ENCODE measurements around the gene PIP4K2A. TPM values are rescaled to one million over a fixed set of nuclear protein-coding genes. Genes with fewer than 3 reads are reported as not detected.
A peak's percentile ranks its signal among the peaks of the same experiment; 100 is the strongest.

The PIP4K2A gene
- total and polyA plus RNA-seq, 5 donors: 10.1 to 31.7 (median 22.6) TPM

GRCh38 chr10:22570234-22570633, 144.1 kb downstream of the PIP4K2A start:
- no peak overlapping the region for H3K27ac ChIP-seq (ENCODE audit: low read length)
- DNase-seq (no peak), ATAC-seq (no peak)
- WGBS: 80% methylated on average over 4 of the region's 4 CpGs
- H3K4me1 ChIP-seq (ENCODE audit: control insufficient read depth, insufficient read depth, low read length): peaks cover 4% of the 10 kb centered on the region
- intact Hi-C loops (cut with DNase I): loop anchor here in 3 of 4 donors (5.0 to 10.0 kb wide), 3 partner anchors 415 to 425 kb away; no protein-coding TSS in a partner anchor
- H3K27me3 ChIP-seq (ENCODE audit: control insufficient read depth, insufficient read depth): no peaks in the 10 kb centered on the region
- no peaks in the 10 kb centered on the region for H3K9me3 ChIP-seq (ENCODE audit: control insufficient read depth, low read length)
- H3K4me3 ChIP-seq (ENCODE audit: low read length): no peak overlapping the region

GRCh38 chr10:22568928-22569327, 145.4 kb downstream of the PIP4K2A start:
- intact Hi-C loops (cut with DNase I): no loop called here
- no peak overlapping the region for H3K4me3 ChIP-seq (ENCODE audit: low read length)

GRCh38 chr10:22564060-22564459, 150.3 kb downstream of the PIP4K2A start:
- H3K4me1 ChIP-seq (ENCODE audit: control insufficient read depth, insufficient read depth, low read length): peaks cover 4% of the 10 kb centered on the region
- H3K4me3 ChIP-seq (ENCODE audit: low read length): no peak overlapping the region
- intact Hi-C loops (cut with DNase I): no loop called here
- H3K27me3 ChIP-seq (ENCODE audit: control insufficient read depth, insufficient read depth): no peaks in the 10 kb centered on the region
- DNase-seq (no peak), ATAC-seq (no peak)
- no peak overlapping the region for H3K27ac ChIP-seq (ENCODE audit: low read length)
- no peaks in the 10 kb centered on the region for H3K9me3 ChIP-seq (ENCODE audit: control insufficient read depth, low read length)
- WGBS: 83% methylated on average over 5 of the region's 5 CpGs

More at GRCh38 chr10:22568928-22569327, 145.4 kb downstream of the PIP4K2A start:
- peaks cover 4% of the 10 kb centered on the region for H3K4me1 ChIP-seq (ENCODE audit: control insufficient read depth, insufficient read depth, low read length)
- no peak for DNase-seq
- no peaks in the 10 kb centered on the region for H3K9me3 ChIP-seq (ENCODE audit: control insufficient read depth, low read length)
- 67% methylated on average over 7 of the region's 7 CpGs for WGBS
- peak in 1 of 2 donors; percentile 20 for ATAC-seq
- H3K27ac ChIP-seq (ENCODE audit: low read length): peak overlapping the region; percentile 25
- H3K27me3 ChIP-seq (ENCODE audit: control insufficient read depth, insufficient read depth): no peaks in the 10 kb centered on the region

- ATAC-seq: no peak
- WGBS: 95% methylated on average over 5 of the region's 5 CpGs
- intact Hi-C loops (cut with DNase I): no loop called here
Observed at GRCh38 chr10:22561909-22562308, 152.5 kb downstream of the PIP4K2A start.

GRCh38 chr10:22560913-22561239, 153.5 kb downstream of the PIP4K2A start:
- Histone ChIP-seq H3K27ac (ENCODE audit: low read length) (no peak overlapping the region), H3K4me1 (ENCODE audit: control insufficient read depth, insufficient read depth, low read length) (no peaks in the 10 kb centered on the region), H3K27me3 (ENCODE audit: control insufficient read depth, insufficient read depth) (no peaks in the 10 kb centered on the region), H3K9me3 (ENCODE audit: control insufficient read depth, low read length) (no peaks in the 10 kb centered on the region), H3K4me3 (ENCODE audit: low read length) (no peak overlapping the region)
- 90% methylated on average over 6 of the region's 6 CpGs for WGBS
- intact Hi-C loops (cut with DNase I): no loop called here
- ATAC-seq (no peak), DNase-seq (no peak)

More at GRCh38 chr10:22561909-22562308, 152.5 kb downstream of the PIP4K2A start:
- Histone ChIP-seq H3K27me3 (ENCODE audit: control insufficient read depth, insufficient read depth) (no peaks in the 10 kb centered on the region), H3K27ac (ENCODE audit: low read length) (no peak overlapping the region), H3K4me3 (ENCODE audit: low read length) (no peak overlapping the region), H3K9me3 (ENCODE audit: control insufficient read depth, low read length) (no peaks in the 10 kb centered on the region), H3K4me1 (ENCODE audit: control insufficient read depth, insufficient read depth, low read length) (no peaks in the 10 kb centered on the region)
- DNase-seq: no peak

- Histone ChIP-seq H3K27me3 (ENCODE audit: control insufficient read depth, insufficient read depth) (no peaks in the 10 kb centered on the region), H3K9me3 (ENCODE audit: control insufficient read depth, low read length) (no peaks in the 10 kb centered on the region), H3K27ac (ENCODE audit: low read length) (no peak overlapping the region), H3K4me3 (ENCODE audit: low read length) (no peak overlapping the region), H3K4me1 (ENCODE audit: control insufficient read depth, insufficient read depth, low read length) (no peaks in the 10 kb centered on the region)
- DNase-seq: no peak
- WGBS: 91% methylated on average over 17 of the region's 17 CpGs
- ATAC-seq: no peak
- intact Hi-C loops (cut with DNase I): no loop called here
Observed at GRCh38 chr10:22560096-22560912, 154.1 kb downstream of the PIP4K2A start.

GRCh38 chr10:22557321-22557720, 157.1 kb downstream of the PIP4K2A start:
- no peaks in the 10 kb centered on the region for H3K9me3 ChIP-seq (ENCODE audit: control insufficient read depth, low read length)
- no peak for DNase-seq
- no peak for ATAC-seq
- no peak overlapping the region for H3K27ac ChIP-seq (ENCODE audit: low read length)
- WGBS: 66% methylated on average over 1 of the region's 1 CpG
- H3K4me1 ChIP-seq (ENCODE audit: control insufficient read depth, insufficient read depth, low read length): no peaks in the 10 kb centered on the region
- intact Hi-C loops (cut with DNase I): no loop called here
- no peaks in the 10 kb centered on the region for H3K27me3 ChIP-seq (ENCODE audit: control insufficient read depth, insufficient read depth)
- no peak overlapping the region for H3K4me3 ChIP-seq (ENCODE audit: low read length)

- Histone ChIP-seq H3K4me3 (ENCODE audit: low read length) (no peak overlapping the region), H3K4me1 (ENCODE audit: control insufficient read depth, insufficient read depth, low read length) (no peaks in the 10 kb centered on the region), H3K9me3 (ENCODE audit: control insufficient read depth, low read length) (no peaks in the 10 kb centered on the region), H3K27ac (ENCODE audit: low read length) (no peak overlapping the region), H3K27me3 (ENCODE audit: control insufficient read depth, insufficient read depth) (no peaks in the 10 kb centered on the region)
- intact Hi-C loops (cut with DNase I): no loop called here
- no peak for ATAC-seq
- WGBS: 86% methylated on average over 6 of the region's 6 CpGs
- no peak for DNase-seq
Observed at GRCh38 chr10:22556774-22557173, 157.6 kb downstream of the PIP4K2A start.

GRCh38 chr10:22554461-22555182, 159.8 kb downstream of the PIP4K2A start:
- H3K27me3 ChIP-seq (ENCODE audit: control insufficient read depth, insufficient read depth): no peaks in the 10 kb centered on the region
- no peaks in the 10 kb centered on the region for H3K4me1 ChIP-seq (ENCODE audit: control insufficient read depth, insufficient read depth, low read length)
- H3K9me3 ChIP-seq (ENCODE audit: control insufficient read depth, low read length): no peaks in the 10 kb centered on the region
- WGBS: 38% methylated on average over 29 of the region's 29 CpGs
- H3K27ac ChIP-seq (ENCODE audit: low read length): peak overlapping the region; percentile 49
- peak; percentile 83 to 93 (median 91) for DNase-seq
- peak; percentile 91 to 96 for ATAC-seq
- intact Hi-C loops (cut with DNase I): no loop called here
- peak overlapping the region; percentile 1 for H3K4me3 ChIP-seq (ENCODE audit: low read length)

GRCh38 chr10:22553452-22553995, 160.9 kb downstream of the PIP4K2A start:
- no peak for ATAC-seq
- H3K9me3 ChIP-seq (ENCODE audit: control insufficient read depth, low read length): no peaks in the 10 kb centered on the region
- WGBS: 95% methylated on average over 7 of the region's 7 CpGs
- no peaks in the 10 kb centered on the region for H3K4me1 ChIP-seq (ENCODE audit: control insufficient read depth, insufficient read depth, low read length)
- H3K4me3 ChIP-seq (ENCODE audit: low read length): no peak overlapping the region
- intact Hi-C loops (cut with DNase I): no loop called here
- H3K27ac ChIP-seq (ENCODE audit: low read length): no peak overlapping the region
- no peak for DNase-seq
- H3K27me3 ChIP-seq (ENCODE audit: control insufficient read depth, insufficient read depth): no peaks in the 10 kb centered on the region

GRCh38 chr10:22552888-22553378, 161.4 kb downstream of the PIP4K2A start:
- Histone ChIP-seq H3K4me1 (ENCODE audit: control insufficient read depth, insufficient read depth, low read length) (no peaks in the 10 kb centered on the region), H3K27me3 (ENCODE audit: control insufficient read depth, insufficient read depth) (no peaks in the 10 kb centered on the region), H3K4me3 (ENCODE audit: low read length) (no peak overlapping the region), H3K27ac (ENCODE audit: low read length) (no peak overlapping the region), H3K9me3 (ENCODE audit: control insufficient read depth, low read length) (no peaks in the 10 kb centered on the region)
- WGBS: 71% methylated on average over 5 of the region's 5 CpGs
- DNase-seq (no peak), ATAC-seq (no peak)
- intact Hi-C loops (cut with DNase I): no loop called here

Measured in right cardiac atrium (tissue), 5 donors.